Stomach (tissue), 9 donors: ENCODE results near the gene C4orf54. TPM values are rescaled to one million over a fixed set of nuclear protein-coding genes. Genes with fewer than 3 reads are reported as not detected.

ENCODE experiments used
- DNase-seq, 2 donors: peaks; one replicate each; pipeline versions ENCODE4 v3.0.0 to v3.0.0-alpha.2; 2013 to 2019
- H3K27ac ChIP-seq, 5 donors: fragments of 200-600 bp in 4 of 5; sonication (generic) in 4 of 5; one replicate each; pipeline ENCODE4 v1.5.1; 2013 to 2019; ENCODE audit warnings: mild to moderate bottlenecking in 1 of 5, moderate library complexity in 1 of 5
- H3K27me3 ChIP-seq, 3 donors: fragments of 200-600 bp; sonication (generic); one replicate each; pipeline ENCODE4 v1.5.1; 2017 to 2019; ENCODE audit warnings: mixed run types in 1 of 3
- H3K36me3 ChIP-seq, 4 donors: fragments of 200-600 bp; sonication (generic); 1 replicate in 3 of 4; 2 replicates in 1 of 4; pipeline ENCODE4 v1.5.1; 2016 to 2019
- H3K4me1 ChIP-seq, 4 donors: fragments of 200-600 bp; sonication (generic); one replicate each; pipeline ENCODE4 v1.5.1; 2016 to 2019
- H3K4me3 ChIP-seq, 4 donors: fragments of 200-600 bp; sonication (generic) in 3 of 4; one replicate each; pipeline ENCODE4 v1.5.1; 2016 to 2019; ENCODE audit warnings: mild to moderate bottlenecking in 1 of 4
- H3K9me3 ChIP-seq, 4 donors: fragments of 200-600 bp; sonication (generic); one replicate each; pipeline ENCODE4 v1.5.1; 2016 to 2019
- EP300 ChIP-seq: sonication (generic); formaldehyde crosslinking; IDR thresholded peaks from one replicate; pipeline ENCODE4 v1.6.1; 2017; ENCODE audit warnings: antibody characterized with exemption
- POLR2A ChIP-seq, 4 donors: fragments of 450-650 bp; IDR thresholded peaks; one replicate each; pipeline ENCODE4 v1.6.1; 2016; ENCODE audit warnings: antibody characterized with exemption in 4 of 4, control low read depth in 2 of 4, mild to moderate bottlenecking in 1 of 4, moderate library complexity in 1 of 4
- POLR2AphosphoS5 ChIP-seq, 3 donors: sonication (generic); formaldehyde crosslinking; IDR thresholded peaks; one replicate each; pipeline ENCODE4 v1.6.1; 2016; ENCODE audit warnings: antibody characterized with exemption in 3 of 3
- WGBS, 5 donors: extraction: QIAGEN DNeasy Blood & Tissue Kit in 3 of 5; methylation state at CpG; one replicate each; pipeline versions ENCODE4 v1.1.5 to v1.1.7; 2013 to 2018; 5-methylcytosine and 5-hydroxymethylcytosine counted together
- intact Hi-C: fragments of 100-400 bp; cut with DNase I; formaldehyde crosslinking; loops from one replicate; pipeline ENCODE4 v1.15.1; 2023; ENCODE audit warnings: low total_unique reads
- polyA plus RNA-seq, 3 donors: library from polyadenylated mRNA; stranded (reverse); fragments of 200-250 nt; gene quantifications; one replicate each; pipeline ENCODE4 v1.2.3, GENCODE V29; 2013
- total RNA-seq, 5 donors: library from RNA; depleted of rRNA; stranded (reverse); fragments of >200 nt; gene quantifications; one replicate each; pipeline versions ENCODE4 v1.1.0 to v1.2.3, GENCODE V29; 2014 to 2016
- TF ChIP-seq, protein P1 (sequence below), 7 experiments: fragments of 450-650 bp in 4 of 7; fragments of 200-600 bp in 3 of 7; sonication (generic) in 3 of 7; IDR thresholded peaks; one replicate each; pipeline ENCODE4 v1.5.1; 2016 to 2019; ENCODE audit warnings: antibody characterized with exemption in 7 of 7, control low read depth in 2 of 7, mild to moderate bottlenecking in 1 of 7
- donor health status: healthy with polysubstance abuse.
- donor health status: Bipolar disorder and iron deficiency.
- donor health status: healthy.

The C4orf54 gene
- total and polyA plus RNA-seq, 8 donors: under 0.01 to 0.15 TPM; not detected in 6

DNA sequence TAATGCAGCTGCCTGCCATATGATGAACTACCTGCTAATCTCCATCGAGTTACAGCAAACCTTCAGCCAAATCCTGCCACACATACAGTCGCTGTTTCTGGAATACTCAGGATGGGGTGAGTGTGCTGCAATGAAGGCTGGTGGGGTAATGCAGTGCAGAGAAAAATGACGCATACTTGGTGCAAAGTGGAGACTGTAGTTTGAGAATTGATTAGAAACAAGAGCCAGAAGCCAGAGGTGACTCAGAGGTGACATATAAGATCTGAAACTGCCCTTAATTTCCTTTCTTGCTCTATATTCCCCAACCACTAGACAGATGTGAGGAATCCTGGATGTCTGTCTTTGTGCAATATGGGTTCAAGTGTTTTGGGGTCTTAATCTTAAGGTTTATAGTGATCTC, 22.0 kb downstream of the C4orf54 start:
- Histone ChIP-seq H3K9me3 (no peaks in the 10 kb centered on the region), H3K36me3 (no peaks in the 10 kb centered on the region), H3K4me1 (no peaks in the 10 kb centered on the region), H3K27me3 (no peaks in the 10 kb centered on the region), H3K27ac (no peak overlapping the region), H3K4me3 (no peak overlapping the region)
- 76 to 90% (median 85%) methylated on average over 3 of the region's 3 CpGs for WGBS, 5 donors
- intact Hi-C loops: no loop called here
- no peak for DNase-seq
- TF ChIP-seq POLR2AphosphoS5 (IDR thresholded peaks at IDR 0.05) (no peak), POLR2A (IDR thresholded peaks at IDR 0.05) (no peak), EP300 (no peak)
- TF ChIP-seq, protein P1, sequence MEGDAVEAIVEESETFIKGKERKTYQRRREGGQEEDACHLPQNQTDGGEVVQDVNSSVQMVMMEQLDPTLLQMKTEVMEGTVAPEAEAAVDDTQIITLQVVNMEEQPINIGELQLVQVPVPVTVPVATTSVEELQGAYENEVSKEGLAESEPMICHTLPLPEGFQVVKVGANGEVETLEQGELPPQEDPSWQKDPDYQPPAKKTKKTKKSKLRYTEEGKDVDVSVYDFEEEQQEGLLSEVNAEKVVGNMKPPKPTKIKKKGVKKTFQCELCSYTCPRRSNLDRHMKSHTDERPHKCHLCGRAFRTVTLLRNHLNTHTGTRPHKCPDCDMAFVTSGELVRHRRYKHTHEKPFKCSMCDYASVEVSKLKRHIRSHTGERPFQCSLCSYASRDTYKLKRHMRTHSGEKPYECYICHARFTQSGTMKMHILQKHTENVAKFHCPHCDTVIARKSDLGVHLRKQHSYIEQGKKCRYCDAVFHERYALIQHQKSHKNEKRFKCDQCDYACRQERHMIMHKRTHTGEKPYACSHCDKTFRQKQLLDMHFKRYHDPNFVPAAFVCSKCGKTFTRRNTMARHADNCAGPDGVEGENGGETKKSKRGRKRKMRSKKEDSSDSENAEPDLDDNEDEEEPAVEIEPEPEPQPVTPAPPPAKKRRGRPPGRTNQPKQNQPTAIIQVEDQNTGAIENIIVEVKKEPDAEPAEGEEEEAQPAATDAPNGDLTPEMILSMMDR (IDR thresholded peaks at IDR 0.05): no peak

- 50 to 85% (median 66%) methylated on average over 1 of the region's 1 CpG for WGBS, 5 donors
- H3K36me3 ChIP-seq: no peaks in the 10 kb centered on the region
- TF ChIP-seq, protein P1 (IDR thresholded peaks at IDR 0.05): no peak
- TF ChIP-seq POLR2A (IDR thresholded peaks at IDR 0.05) (no peak), POLR2AphosphoS5 (IDR thresholded peaks at IDR 0.05) (no peak), EP300 (no peak)
- DNase-seq: no peak
- H3K4me1 ChIP-seq: no peaks in the 10 kb centered on the region
- intact Hi-C loops: no loop called here
- no peak overlapping the region for H3K4me3 ChIP-seq
- H3K9me3 ChIP-seq: no peaks in the 10 kb centered on the region
- H3K27me3 ChIP-seq: no peaks in the 10 kb centered on the region
- H3K27ac ChIP-seq: no peak overlapping the region
Observed at GRCh38 chr4:99634742-99635360, 22.8 kb downstream of the C4orf54 start.

- TF ChIP-seq POLR2AphosphoS5 (IDR thresholded peaks at IDR 0.05) (no peak), POLR2A (IDR thresholded peaks at IDR 0.05) (no peak), EP300 (no peak)
- TF ChIP-seq, protein P1 (IDR thresholded peaks at IDR 0.05): no peak
- H3K4me3 ChIP-seq: no peak overlapping the region
- no peaks in the 10 kb centered on the region for H3K4me1 ChIP-seq
- no peak for DNase-seq
- H3K9me3 ChIP-seq: no peaks in the 10 kb centered on the region
- 86 to 92% (median 90%) methylated on average over 14 of the region's 14 CpGs for WGBS, 5 donors
- intact Hi-C loops: no loop called here
- no peak overlapping the region for H3K27ac ChIP-seq
- no peaks in the 10 kb centered on the region for H3K27me3 ChIP-seq
- no peaks in the 10 kb centered on the region for H3K36me3 ChIP-seq
Observed at GRCh38 chr4:99633772-99634171, 23.9 kb downstream of the C4orf54 start.

GRCh38 chr4:99630857-99631360, 26.7 kb downstream of the C4orf54 start:
- WGBS, 5 donors: 48 to 76% (median 52%) methylated on average over 1 of the region's 1 CpG

More at GRCh38 chr4:99630857-99631360, 26.7 kb downstream of the C4orf54 start:
- H3K4me3 ChIP-seq: no peak overlapping the region
- TF ChIP-seq, protein P1 (IDR thresholded peaks at IDR 0.05): no peak
- no peak for TF ChIP-seq EP300
- no peak for TF ChIP-seq POLR2A (IDR thresholded peaks at IDR 0.05)
- intact Hi-C loops: no loop called here
- H3K27me3 ChIP-seq: no peaks in the 10 kb centered on the region
- DNase-seq: no peak
- no peaks in the 10 kb centered on the region for H3K9me3 ChIP-seq
- no peak overlapping the region for H3K27ac ChIP-seq
- H3K4me1 ChIP-seq: no peaks in the 10 kb centered on the region
- no peaks in the 10 kb centered on the region for H3K36me3 ChIP-seq
